OCI-LY1 (cell line): Measurements from ENCODE around the gene HOXA7.

Source experiments
- EZH2 ChIP-seq: fragments of 200-600 bp; sonication (generic), shearing (Covaris generic); IDR thresholded peaks from 2 replicates; pipeline ENCODE4 v1.8.0; 2017; ENCODE audit warnings: borderline replicate concordance, mixed run types, mild to moderate bottlenecking, antibody characterized with exemption, low read length, moderate library complexity, mixed read lengths
- TF ChIP-seq, protein P1 (sequence below): fragments of 200-600 bp; sonication (generic), shearing (Covaris generic); IDR thresholded peaks from 2 replicates; pipeline ENCODE4 v1.5.1; 2017; ENCODE audit warnings: mild to moderate bottlenecking, antibody characterized with exemption, low read length, moderate library complexity, mixed read lengths

DNA sequence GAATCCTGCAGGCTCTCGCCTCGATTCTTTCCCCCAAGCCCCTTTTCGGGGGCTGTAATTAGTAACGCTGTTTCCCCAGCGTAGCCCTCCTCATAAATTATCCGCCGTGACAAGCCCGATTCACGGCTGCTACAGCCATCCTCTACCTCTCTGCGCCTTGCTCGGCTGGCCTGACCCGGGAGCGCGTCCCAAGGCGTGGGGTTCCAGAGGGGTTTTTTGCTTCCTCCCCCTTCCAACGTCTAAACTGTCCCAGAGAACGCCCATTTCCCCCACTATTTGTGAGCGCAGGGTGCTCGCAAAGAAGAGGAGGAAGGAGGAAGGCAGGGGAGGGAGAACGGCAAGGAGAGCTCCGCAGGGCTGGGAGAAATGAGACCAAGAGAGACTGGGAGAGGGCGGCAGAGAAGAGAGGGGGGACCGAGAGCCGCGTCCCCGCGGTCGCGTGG is 13.9 kb downstream of the HOXA7 start:
- TF ChIP-seq EZH2, result no peak
- TF ChIP-seq, protein P1, sequence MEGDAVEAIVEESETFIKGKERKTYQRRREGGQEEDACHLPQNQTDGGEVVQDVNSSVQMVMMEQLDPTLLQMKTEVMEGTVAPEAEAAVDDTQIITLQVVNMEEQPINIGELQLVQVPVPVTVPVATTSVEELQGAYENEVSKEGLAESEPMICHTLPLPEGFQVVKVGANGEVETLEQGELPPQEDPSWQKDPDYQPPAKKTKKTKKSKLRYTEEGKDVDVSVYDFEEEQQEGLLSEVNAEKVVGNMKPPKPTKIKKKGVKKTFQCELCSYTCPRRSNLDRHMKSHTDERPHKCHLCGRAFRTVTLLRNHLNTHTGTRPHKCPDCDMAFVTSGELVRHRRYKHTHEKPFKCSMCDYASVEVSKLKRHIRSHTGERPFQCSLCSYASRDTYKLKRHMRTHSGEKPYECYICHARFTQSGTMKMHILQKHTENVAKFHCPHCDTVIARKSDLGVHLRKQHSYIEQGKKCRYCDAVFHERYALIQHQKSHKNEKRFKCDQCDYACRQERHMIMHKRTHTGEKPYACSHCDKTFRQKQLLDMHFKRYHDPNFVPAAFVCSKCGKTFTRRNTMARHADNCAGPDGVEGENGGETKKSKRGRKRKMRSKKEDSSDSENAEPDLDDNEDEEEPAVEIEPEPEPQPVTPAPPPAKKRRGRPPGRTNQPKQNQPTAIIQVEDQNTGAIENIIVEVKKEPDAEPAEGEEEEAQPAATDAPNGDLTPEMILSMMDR, result no peak
